HT-29 (cell line): ENCODE results near the gene CDCA7. TPM values are rescaled to one million over a fixed set of nuclear protein-coding genes. Genes with fewer than 3 reads are reported as not detected.
"Not testable (repeated sequence)": the region's sequence is repeated elsewhere in the genome, so short reads cannot be mapped to it uniquely, and the experiment has no call there.

Experiments used
- DNase-seq: peaks from one replicate; pipeline ENCODE4 v3.0.0-alpha.2; 2015; ENCODE audit warnings: low spot score
- total RNA-seq: library from RNA; depleted of rRNA; stranded (reverse); fragments of >200 nt; shearing (Covaris generic); gene quantifications from 2 replicates; pipeline ENCODE4 v1.2.3, GENCODE V29; 2014

The CDCA7 gene
- total RNA-seq, 1 experiment from 2014 or later, result 48.2 TPM

DNA sequence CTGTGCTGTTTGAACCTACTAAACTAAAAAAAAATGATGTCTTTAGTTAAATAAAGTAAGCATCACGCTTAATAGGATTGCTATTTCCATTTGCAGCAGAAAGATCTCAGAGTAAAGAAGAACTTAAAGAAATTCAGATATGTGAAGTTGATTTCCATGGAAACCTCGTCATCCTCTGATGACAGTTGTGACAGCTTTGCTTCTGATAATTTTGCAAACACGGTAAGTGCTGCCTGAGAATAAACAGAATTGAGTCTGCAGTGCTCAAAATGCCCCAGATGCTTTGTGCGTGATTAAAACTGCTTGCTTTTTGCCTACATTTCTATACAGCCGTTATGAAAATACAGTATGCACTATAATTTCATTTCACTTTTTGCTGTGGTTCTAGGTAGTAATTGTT lies 3.9 kb downstream of the CDCA7 start:
- DNase-seq, result no peak

DNA sequence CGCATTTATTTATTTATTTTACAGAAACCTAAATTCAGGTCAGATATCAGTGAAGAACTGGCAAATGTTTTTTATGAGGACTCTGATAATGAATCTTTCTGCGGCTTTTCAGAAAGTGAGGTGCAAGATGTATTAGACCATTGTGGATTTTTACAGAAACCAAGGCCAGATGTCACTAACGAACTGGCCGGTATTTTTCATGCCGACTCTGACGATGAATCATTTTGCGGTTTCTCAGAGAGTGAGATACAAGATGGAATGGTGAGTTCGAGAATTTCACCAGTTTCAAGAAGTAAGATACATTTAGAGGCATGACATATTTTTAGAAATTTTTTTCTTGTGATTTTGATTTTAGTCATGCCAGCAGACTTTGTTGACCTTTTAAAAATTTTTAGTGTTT lies 4.6 kb downstream of the CDCA7 start:
- DNase-seq, result no peak

DNA sequence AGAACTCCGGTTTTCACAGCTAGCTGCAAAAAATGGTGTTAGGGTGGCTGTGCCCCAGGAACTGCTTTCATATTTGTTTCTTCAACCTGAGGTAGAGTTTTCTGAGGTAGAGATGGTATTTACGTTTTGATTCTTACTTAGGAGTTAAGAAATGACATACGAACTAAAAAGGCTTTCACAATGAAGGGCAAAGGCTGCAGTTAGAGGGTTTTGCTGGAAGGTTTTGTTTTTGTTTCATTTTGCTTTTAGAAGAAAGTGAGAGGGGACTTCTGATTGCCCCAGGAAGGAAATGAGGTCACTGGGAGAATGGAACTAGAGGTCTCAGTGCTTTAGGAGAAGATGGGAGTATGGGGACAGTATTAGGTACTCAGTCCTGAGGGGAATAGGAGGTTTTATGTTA lies 15.5 kb downstream of the CDCA7 start:
- no peak for DNase-seq

DNA sequence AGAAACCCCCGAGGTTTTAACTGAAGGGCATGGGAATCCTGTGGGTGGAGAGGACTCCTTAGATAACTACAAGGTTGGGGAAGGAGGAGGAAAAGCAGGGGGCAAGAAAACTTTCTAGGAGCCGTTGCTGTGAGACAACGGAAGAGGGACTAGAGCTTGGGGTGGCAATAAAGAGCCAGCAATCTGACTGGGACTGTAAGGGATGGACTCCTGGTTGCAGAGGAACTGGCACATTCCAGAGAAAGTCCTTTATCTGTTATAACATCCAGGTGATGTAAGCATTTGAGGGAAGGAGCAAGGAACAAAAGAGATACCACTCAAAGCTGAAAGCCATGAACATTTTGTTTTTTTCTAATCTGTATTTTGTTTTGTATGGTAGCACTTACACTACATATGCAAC lies 16.4 kb downstream of the CDCA7 start:
- no peak for DNase-seq

DNA sequence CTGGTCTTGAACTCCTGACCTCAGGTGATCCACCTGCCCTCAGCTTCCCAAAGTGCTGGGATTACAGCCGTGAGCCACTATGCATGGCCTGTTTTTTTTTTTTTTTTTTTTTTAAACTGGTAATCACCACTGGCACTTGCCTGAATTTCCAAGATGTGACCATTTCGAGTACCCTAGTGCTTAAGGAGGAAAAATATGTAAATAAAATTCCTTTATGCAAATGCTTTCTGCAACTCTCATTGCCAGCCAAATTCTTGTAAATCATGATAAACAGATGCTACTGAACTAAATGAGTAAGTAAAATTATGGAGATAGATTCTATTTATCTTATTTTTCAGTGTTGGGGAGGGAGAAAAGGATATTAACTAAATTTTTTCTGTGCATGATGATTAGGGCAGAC lies 18.6 kb downstream of the CDCA7 start:
- DNase-seq, result no peak

DNA sequence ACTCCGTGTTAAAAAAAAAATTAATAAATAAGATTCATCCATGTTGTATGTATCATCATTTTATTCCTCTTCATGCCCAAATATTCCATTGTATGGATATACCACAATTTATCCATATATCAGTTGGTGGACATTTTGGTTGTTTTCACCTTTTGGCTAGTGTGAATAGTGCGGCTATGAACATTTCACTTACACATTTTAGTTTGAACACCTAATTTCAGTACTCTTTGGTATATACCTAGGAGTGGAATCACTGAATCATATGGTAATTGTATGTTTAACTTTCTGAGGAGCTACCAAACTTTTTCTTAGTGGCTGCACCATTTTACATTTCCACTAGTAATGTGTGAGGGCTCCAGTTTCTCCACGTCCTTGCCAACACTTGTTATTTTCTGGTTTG lies 20.0 kb downstream of the CDCA7 start:
- DNase-seq, result no peak

DNA sequence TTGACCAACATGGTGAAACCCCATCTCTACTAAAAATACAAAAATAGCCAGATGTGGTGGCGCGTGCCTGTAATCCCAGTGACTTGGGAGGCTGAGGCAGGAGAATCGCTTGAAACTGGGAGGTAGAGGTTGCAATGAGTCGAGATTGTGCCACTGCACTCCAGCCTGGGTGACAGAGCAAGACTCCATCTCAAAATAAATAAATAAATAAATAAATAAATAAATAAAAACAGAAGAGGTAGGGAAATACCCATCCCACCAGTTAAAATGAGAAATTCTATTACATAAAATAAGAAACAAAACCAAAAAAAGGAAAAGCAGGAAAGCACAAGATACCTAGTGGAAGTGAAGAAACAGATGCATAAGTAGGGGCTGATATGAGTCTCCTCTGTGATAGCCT lies 30.9 kb downstream of the CDCA7 start:
- DNase-seq, result not testable (repeated sequence)

DNA sequence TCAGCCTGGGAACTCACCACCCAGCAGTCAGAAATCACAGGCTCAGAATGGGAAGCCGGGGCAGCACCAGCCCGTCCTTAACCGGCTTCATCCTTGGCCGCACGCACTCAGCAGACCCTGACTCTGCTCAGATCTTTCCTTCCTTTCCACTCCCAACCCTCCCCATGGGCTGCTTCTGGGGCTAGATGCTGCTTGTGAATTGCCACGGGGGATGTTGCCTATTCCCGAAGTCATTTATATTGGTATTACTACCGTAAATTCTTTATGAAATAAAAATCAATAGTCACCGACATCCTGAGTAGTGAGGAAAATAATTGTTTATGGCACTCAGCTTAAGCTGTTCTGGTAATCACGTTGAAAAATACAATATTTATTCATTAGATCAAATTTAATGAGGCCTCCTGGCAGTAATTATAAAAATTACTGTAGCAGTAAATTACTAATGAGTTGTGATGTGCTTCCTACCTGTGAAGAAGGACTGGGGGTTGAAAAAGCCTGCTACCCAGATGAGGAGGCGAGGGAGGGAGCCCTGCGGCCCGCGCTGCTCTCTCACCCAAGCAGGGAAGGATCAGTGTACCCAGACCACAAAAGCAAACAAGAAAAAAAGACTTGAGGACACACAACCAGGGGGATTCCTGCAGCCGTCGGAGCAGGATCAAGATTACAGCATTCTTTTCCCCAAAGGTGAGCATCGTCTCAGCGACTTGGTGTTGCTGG lies 31.5 kb downstream of the CDCA7 start:
- no peak for DNase-seq

DNA sequence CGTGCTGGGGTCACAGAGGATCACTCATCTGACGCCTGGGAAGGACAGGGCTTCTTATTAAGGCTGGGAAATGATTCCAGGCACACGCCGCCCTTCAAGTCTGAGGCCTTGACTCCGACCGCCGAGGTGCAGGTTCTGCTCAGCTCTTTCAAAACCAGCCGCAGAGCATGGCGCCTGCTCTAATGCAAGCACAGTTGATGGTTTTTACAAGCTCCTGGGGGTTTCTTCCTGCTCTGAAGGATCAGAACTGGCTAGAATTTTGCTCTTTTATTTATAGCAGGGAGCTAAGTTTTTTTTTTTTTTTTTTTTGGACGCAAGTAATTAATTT lies 32.0 kb downstream of the CDCA7 start:
- DNase-seq, result no peak

DNA sequence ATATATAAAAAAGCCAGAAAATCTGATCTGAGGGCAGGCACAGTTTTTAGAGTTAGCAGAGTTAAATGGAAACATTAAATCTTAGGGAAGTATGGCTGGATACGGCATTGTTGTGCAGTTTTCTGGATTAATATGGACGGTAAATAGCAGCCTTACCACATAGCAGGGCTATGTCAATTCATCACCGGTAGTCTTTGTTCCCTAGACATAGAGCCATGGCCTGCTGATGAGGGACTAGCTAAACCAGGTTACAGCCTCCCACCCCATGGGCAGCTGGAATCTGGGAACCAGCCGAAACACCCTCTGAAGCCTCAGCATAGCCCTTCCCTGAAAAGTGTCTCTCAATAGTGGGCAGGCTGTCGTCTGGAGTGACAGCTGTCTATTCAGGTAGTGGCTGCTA lies 32.4 kb downstream of the CDCA7 start:
- DNase-seq, result no peak

DNA sequence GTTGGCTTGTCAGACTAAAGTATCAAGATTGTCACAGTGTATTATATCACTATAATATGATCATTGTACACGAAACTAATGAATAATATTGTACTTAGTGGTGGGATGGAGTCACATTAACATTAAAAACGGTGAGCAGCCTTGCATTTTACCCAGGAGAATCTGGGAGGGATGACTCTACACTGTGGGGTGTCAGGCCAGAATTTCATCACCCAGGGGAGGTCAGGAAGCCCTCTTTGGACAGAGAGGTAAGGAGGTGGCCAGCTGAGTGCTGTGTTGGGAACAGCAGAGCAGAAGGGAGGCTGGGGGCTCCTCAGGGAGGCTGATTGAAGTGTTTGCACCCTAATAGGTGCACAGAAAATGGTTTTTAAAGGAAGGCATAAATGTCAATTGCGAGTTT lies 33.0 kb downstream of the CDCA7 start:
- no peak for DNase-seq

DNA sequence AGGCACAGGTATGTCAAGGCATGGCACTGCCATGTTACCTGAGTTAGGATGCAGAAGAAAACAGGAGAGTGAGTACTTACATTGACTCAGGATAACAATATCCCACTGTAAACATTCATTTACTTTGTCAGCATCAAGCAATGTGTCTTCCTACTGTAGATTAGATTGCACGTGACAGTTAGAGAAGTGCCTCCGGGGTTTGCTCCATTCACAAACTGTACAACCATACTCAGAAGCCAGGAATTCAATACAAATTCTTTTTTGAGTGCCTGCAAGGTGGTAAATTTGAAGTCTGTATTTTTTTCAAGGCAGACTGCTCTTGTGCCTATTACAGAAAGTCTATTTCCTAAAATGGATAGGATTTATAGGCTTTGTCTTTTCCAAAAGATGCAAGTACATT lies 34.1 kb downstream of the CDCA7 start:
- no peak for DNase-seq

DNA sequence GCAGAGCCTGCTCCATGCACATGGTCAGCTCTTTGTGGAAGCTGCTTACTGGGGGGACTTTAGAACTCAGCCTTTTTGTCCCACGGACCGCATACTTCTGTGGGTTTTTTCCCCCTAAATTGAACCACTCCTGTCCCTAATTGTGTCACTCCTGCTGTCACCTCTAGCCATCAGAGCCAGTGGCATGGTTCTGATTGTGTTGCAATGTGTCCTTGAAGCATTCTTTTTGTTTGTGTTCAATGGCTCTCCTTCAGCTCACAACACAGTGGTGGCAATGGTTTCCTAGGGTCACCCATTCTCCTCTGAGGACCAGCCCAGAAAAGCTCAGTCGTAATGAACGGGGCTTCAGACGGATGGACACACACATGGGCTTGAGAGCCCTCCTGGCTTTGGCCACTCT lies 35.4 kb downstream of the CDCA7 start:
- DNase-seq, result no peak

DNA sequence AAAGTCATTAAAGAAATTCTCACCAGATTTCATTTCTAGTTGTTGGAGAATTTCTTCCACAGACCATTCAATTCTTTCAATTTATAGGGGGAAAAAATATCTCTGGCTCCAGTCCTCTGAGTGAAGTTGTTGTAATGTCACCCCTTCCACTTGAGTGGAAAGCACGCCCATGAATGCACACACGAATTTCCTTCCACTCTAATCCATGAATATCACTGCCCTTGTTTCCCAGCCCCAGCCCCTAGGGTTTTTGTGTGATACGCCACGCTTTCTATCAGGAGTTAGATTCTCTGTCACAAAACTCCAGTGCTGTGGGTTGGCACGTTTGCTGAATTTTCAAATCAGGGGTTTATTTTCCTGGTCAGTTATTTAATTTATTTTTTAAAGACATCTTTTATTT lies 38.1 kb downstream of the CDCA7 start:
- no peak for DNase-seq

DNA sequence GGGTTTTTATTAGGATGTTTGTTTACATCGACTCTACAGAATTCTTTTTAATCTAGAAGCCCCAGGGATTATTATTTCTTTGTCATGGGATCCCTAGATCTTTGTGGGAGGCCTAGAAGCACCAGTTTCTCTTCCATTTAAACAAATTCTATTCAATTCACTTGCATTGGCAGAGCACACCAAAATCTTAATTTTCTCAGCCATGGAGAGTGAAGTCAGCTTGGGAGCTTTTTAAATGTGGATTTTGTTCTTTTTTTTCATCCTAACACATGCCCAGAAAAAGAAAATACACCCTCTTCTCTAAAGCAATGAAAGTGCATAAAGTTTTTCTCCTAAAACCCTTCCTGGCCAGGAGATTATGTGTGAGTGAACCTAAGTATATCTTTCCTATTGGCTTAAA lies 38.5 kb downstream of the CDCA7 start:
- no peak for DNase-seq

DNA sequence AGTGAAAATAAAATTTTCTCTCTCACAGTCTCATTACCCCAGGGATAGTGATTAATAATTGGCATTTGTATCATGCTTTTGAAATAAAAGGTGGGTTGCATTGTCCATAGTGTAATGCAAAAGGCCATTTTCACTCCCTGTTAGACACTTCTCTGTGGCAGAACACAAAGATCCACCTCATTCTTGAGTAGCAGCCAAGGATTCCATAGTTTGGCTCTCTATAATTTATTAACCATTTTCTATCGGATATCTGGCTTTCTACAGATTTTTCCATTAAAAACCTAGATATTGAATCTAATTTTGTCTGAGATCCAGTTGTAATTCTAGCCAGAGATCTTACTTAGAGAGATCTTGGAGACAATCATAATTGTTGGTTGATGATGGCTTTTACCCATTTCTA lies 39.0 kb downstream of the CDCA7 start:
- no peak for DNase-seq

DNA sequence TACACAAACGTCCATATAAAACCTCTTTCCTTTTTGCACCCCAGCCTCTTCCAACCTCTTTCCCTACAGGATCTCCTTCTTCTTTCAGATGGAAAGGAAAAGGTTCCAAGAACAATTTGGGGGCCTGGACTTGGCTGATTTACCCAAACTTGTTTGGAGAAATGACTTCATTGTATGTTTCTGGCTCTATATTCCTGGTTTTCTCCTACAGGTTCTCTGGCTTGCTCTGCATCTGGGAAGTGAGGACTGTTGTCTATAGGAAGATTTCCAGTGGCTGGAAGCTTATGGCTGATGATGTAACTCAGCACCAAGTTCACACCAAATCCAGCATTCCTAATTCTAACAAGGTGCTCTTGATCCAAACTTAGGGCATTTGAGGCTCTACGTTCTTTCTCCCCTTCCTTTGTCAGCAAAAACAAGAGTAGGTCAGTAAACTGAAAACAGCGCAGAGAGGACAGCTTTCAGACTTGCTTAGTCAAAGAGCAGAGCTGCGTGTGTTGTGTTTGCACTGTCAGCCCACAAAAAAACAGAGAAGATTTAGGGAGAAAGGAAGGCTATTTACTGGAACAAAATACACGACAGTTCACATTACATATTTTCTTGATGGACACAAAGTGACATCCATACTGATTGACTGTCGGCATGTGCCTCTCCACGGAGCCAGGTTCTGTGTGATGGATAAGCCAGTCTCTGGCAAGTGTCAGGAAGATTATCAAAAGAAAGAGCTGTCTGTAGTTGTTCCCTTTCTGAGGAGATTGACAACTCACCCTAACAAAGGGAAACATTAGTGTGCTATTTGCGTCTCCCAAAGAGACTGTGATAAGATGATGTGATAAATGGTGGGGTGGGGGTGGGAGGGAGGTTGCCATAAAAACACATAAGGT lies 39.7 kb downstream of the CDCA7 start:
- no peak for DNase-seq

DNA sequence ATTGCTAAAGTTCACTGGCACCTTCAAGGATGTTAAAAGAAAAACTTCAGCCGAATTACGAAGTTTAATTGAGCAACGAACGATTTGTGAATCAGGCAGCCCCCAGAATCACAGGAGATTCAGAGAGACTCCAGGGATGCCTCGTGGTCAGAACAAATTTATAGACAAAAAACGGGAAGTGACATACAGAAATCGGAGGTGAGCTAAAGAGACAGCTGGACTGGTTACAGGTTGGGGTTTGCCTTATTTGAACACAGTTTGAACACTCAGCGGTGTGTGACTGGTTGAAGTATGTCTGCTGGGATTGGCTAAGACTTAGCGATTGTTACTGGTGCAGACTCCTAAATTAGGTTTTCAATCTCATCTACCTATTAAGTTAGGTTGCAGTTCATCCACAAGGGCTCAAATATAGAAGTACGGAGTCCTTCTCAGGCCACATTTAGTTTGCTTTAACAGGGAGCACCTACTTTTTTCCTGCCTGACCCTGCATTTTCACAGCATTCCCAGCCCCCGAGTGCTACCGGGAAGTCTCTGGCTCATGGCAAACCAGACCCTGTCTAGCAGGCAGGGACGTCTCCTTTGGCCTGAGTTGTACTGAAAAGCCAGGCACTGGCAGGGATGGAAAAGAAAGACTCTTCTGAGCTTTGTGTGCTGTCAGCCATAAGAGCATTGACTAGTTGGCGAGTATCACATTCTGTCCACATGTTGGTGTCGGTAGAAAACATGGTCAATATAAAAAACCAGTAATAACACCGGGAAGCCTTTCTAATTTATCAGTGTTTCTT lies 41.1 kb downstream of the CDCA7 start:
- DNase-seq, result no peak

DNA sequence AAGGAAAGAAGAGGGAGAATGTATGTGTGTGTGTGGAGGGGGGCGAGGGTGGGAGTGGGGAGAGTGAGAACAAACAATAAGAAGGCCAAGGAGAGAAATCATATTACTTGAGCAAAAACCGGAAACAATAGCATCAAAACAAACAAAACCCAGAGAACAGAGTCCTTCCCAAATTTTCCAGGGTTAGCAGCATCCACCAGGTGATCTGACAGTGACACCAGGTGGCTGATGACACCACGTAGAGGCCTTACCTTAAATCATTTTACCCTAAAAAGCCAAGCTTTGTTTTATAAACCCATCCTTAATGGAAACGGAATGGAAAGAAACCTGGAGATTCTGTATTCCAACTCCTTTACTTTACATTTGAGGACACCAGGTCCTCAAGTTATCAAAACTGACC lies 42.9 kb downstream of the CDCA7 start:
- DNase-seq, result peak; percentile 22

DNA sequence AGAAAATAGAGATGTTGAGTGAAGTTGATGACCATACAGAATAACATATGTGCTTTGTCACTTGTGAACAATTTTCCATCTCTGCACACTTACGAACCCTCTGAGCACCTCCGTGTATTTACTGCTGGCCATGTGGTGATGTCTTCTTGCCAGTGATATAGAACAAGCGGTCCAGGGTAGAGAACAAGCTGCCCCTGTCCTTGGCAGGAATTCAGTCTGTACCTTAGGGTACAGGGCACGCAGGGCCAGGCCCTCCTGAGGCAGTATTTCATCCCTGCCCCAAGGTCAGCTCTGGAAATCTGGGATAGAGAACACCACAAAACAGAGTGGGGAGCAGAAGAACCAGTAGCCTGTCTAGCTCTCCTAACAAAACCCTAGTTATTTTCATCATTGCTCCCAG lies 44.6 kb downstream of the CDCA7 start:
- DNase-seq, result no peak

DNA sequence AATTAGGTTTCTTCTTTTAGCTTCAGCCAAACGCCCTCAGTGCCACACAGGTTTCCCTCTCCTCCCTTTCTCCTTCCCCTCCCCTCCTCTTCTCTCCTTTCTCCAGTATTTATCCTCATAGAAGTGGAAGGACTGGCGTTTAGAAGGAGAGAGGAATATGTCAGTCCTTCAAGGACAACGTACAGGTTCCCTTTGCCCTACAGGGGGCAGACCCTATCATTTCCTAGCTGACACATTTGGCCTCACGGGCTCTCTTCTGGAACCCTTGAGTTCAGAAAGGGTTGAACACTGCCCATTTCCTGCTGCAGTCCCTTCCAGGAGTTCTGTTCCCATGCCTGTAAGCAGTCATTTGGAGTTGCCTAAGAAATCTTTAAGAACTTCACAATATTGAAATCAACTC lies 46.1 kb downstream of the CDCA7 start:
- peak; percentile 16 for DNase-seq

DNA sequence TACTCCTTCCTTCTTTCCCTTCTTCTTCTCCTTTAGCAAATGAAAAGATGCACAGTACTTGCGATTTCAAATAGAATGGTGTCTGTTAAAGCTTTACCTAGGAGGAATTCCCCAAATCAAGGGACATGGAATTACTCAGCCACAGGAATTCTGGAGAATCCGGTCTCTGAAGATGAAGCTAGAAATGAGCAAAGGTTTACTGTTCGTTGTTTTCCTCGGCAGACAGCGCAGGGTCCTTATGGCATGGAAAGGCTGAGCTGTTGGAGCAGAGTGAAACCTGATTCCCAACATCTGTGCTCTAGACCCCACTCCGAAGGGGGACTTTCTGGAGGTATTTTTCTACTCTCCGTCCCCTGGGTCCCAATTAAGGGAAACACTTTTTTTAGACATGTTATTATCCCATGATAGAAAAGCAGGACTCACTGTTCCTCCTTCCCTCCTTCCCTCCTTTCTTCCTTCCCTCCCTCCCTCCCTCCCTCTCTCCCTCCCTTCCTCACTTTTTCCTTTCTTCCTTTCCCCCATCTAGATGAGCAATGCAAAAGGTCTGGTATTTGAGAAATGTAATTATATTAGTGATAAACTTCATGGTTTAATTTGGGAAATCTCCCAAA lies 47.1 kb downstream of the CDCA7 start:
- no peak for DNase-seq
